Erythroblast (primary cell): ENCODE measurements around the gene ZNF202.

Source experiments
- GATA1 ChIP-seq: IDR thresholded peaks from 2 replicates; pipeline ENCODE4 v1.6.1; 2011; ENCODE audit warnings: low read depth, mild to moderate bottlenecking, control low read depth, low read length, moderate library complexity
- POLR2A ChIP-seq: IDR thresholded peaks from 2 replicates; pipeline ENCODE4 v1.6.1; 2011; ENCODE audit warnings: mild to moderate bottlenecking, low read length

GRCh38 chr11:123695231-123695630 is 46.2 kb downstream of the ZNF202 start:
- TF ChIP-seq POLR2A (no peak), GATA1 (no peak)
